Stimulated activated memory B cell treated with anti-CD40 and anti-IgM and Interleukin-4, amounts not matched to agents 10 μg/mL and 1 μg/mL and 100 μg/mL, for 72 hours (primary cell): ENCODE data around the gene COG2.
"Not testable (repeated sequence)": the region's sequence is repeated elsewhere in the genome, so short reads cannot be mapped to it uniquely, and the experiment has no call there.

Experiments
- ATAC-seq: fragments of 150-1000 bp; cut with Tn5 transposase; 2 replicates; pipeline ENCODE4 v1.10.0; 2021
- H3K27ac Mint-ChIP-seq: one replicate; pipeline ENCODE4 v1.8.0; 2022; ENCODE audit warnings: mild to moderate bottlenecking, mixed read lengths
- H3K27me3 Mint-ChIP-seq: one replicate; pipeline ENCODE4 v1.8.0; 2022; ENCODE audit warnings: mixed read lengths
- H3K36me3 Mint-ChIP-seq: one replicate; pipeline ENCODE4 v1.8.0; 2022; ENCODE audit warnings: mixed read lengths
- H3K4me1 Mint-ChIP-seq: one replicate; pipeline ENCODE4 v1.8.0; 2022; ENCODE audit warnings: mixed read lengths
- H3K4me3 Mint-ChIP-seq: one replicate; pipeline ENCODE4 v1.8.0; 2022; ENCODE audit warnings: mild to moderate bottlenecking, moderate library complexity, mixed read lengths
- H3K9me3 Mint-ChIP-seq: one replicate; pipeline ENCODE4 v1.8.0; 2022; ENCODE audit warnings: mixed read lengths

COG2 gene

GRCh38 chr1:230641346-230641745 is 935 bp upstream of the COG2 start:
- Mint-ChIP-seq H3K4me3 (peak overlapping the region; percentile 32), H3K27ac (no peak overlapping the region), H3K9me3 (no peaks in the 10 kb centered on the region), H3K27me3 (peaks cover 17% of the 10 kb centered on the region), H3K4me1 (peaks cover 33% of the 10 kb centered on the region), H3K36me3 (peaks cover 6% of the 10 kb centered on the region)
- no peak for ATAC-seq

GRCh38 chr1:230641900-230642262 is 400 bp upstream of the COG2 start:
- Mint-ChIP-seq H3K27ac (peak overlapping the region; percentile 93), H3K27me3 (peaks cover 12% of the 10 kb centered on the region), H3K4me3 (peak overlapping the region; percentile 91), H3K9me3 (no peaks in the 10 kb centered on the region), H3K4me1 (peaks cover 39% of the 10 kb centered on the region), H3K36me3 (peaks cover 12% of the 10 kb centered on the region)
- no peak for ATAC-seq

- Mint-ChIP-seq H3K27ac (no peak overlapping the region), H3K9me3 (no peaks in the 10 kb centered on the region), H3K4me1 (peaks cover 49% of the 10 kb centered on the region), H3K4me3 (peak overlapping the region; percentile 32), H3K27me3 (no peaks in the 10 kb centered on the region), H3K36me3 (peaks cover 14% of the 10 kb centered on the region)
- ATAC-seq: no peak
Measured at GRCh38 chr1:230643908-230644307, 1.6 kb downstream of the COG2 start.

GRCh38 chr1:230646710-230647302 is 4.5 kb downstream of the COG2 start:
- Mint-ChIP-seq H3K27me3 (no peaks in the 10 kb centered on the region), H3K4me3 (no peak overlapping the region), H3K4me1 (peaks cover 65% of the 10 kb centered on the region), H3K9me3 (peaks cover 3% of the 10 kb centered on the region), H3K36me3 (peaks cover 25% of the 10 kb centered on the region), H3K27ac (no peak overlapping the region)
- ATAC-seq: no peak

GRCh38 chr1:230647321-230647720 is 5.0 kb downstream of the COG2 start:
- Mint-ChIP-seq H3K27ac (no peak overlapping the region), H3K9me3 (peaks cover 3% of the 10 kb centered on the region), H3K4me1 (peaks cover 62% of the 10 kb centered on the region), H3K36me3 (peaks cover 25% of the 10 kb centered on the region), H3K27me3 (no peaks in the 10 kb centered on the region), H3K4me3 (no peak overlapping the region)
- no peak for ATAC-seq

GRCh38 chr1:230648114-230648513 is 5.8 kb downstream of the COG2 start:
- peaks cover 62% of the 10 kb centered on the region for H3K4me1 Mint-ChIP-seq

GRCh38 chr1:230650300-230650699 is 8.0 kb downstream of the COG2 start:
- peaks cover 3% of the 10 kb centered on the region for H3K9me3 Mint-ChIP-seq
- no peak for ATAC-seq
- H3K27me3 Mint-ChIP-seq: no peaks in the 10 kb centered on the region
- H3K27ac Mint-ChIP-seq: no peak overlapping the region
- peaks cover 64% of the 10 kb centered on the region for H3K4me1 Mint-ChIP-seq
- peaks cover 50% of the 10 kb centered on the region for H3K36me3 Mint-ChIP-seq
- H3K4me3 Mint-ChIP-seq: no peak overlapping the region

More at GRCh38 chr1:230648114-230648513, 5.8 kb downstream of the COG2 start:
- Mint-ChIP-seq H3K27me3 (no peaks in the 10 kb centered on the region), H3K4me3 (no peak overlapping the region), H3K27ac (no peak overlapping the region), H3K9me3 (peaks cover 3% of the 10 kb centered on the region), H3K36me3 (peaks cover 29% of the 10 kb centered on the region)
- no peak for ATAC-seq

- Mint-ChIP-seq H3K4me3 (no peak overlapping the region), H3K36me3 (peaks cover 50% of the 10 kb centered on the region), H3K4me1 (peaks cover 68% of the 10 kb centered on the region), H3K9me3 (peaks cover 3% of the 10 kb centered on the region), H3K27ac (no peak overlapping the region), H3K27me3 (no peaks in the 10 kb centered on the region)
- no peak for ATAC-seq
Measured at GRCh38 chr1:230651235-230651634, 9.0 kb downstream of the COG2 start.

GRCh38 chr1:230656719-230657118 is 14.4 kb downstream of the COG2 start:
- H3K9me3 Mint-ChIP-seq, ATAC-seq, H3K4me3 Mint-ChIP-seq, H3K27me3 Mint-ChIP-seq, H3K27ac Mint-ChIP-seq: not testable (repeated sequence)
- Mint-ChIP-seq H3K4me1 (peaks cover 36% of the 10 kb centered on the region), H3K36me3 (peaks cover 32% of the 10 kb centered on the region)

GRCh38 chr1:230658103-230658502 is 15.8 kb downstream of the COG2 start:
- H3K4me3 Mint-ChIP-seq, H3K27me3 Mint-ChIP-seq, H3K27ac Mint-ChIP-seq, ATAC-seq, H3K9me3 Mint-ChIP-seq: not testable (repeated sequence)
- Mint-ChIP-seq H3K36me3 (peaks cover 41% of the 10 kb centered on the region), H3K4me1 (peaks cover 36% of the 10 kb centered on the region)

GRCh38 chr1:230658691-230659090 is 16.4 kb downstream of the COG2 start:
- Mint-ChIP-seq H3K9me3 (no peaks in the 10 kb centered on the region), H3K4me1 (peaks cover 34% of the 10 kb centered on the region), H3K27me3 (no peaks in the 10 kb centered on the region), H3K36me3 (peaks cover 39% of the 10 kb centered on the region), H3K27ac (no peak overlapping the region), H3K4me3 (no peak overlapping the region)
- no peak for ATAC-seq

- no peak overlapping the region for H3K27ac Mint-ChIP-seq
- H3K4me1 Mint-ChIP-seq: peaks cover under 1% of the 10 kb centered on the region
- peaks cover 42% of the 10 kb centered on the region for H3K36me3 Mint-ChIP-seq
- no peaks in the 10 kb centered on the region for H3K27me3 Mint-ChIP-seq
- H3K9me3 Mint-ChIP-seq: no peaks in the 10 kb centered on the region
- no peak for ATAC-seq
- no peak overlapping the region for H3K4me3 Mint-ChIP-seq
Measured at GRCh38 chr1:230661976-230662375, 19.7 kb downstream of the COG2 start.

- H3K27ac Mint-ChIP-seq: no peak overlapping the region
- peaks cover 65% of the 10 kb centered on the region for H3K36me3 Mint-ChIP-seq
- no peaks in the 10 kb centered on the region for H3K4me1 Mint-ChIP-seq
Measured at GRCh38 chr1:230668227-230668626, 25.9 kb downstream of the COG2 start.

GRCh38 chr1:230669543-230669942 is 27.3 kb downstream of the COG2 start:
- H3K4me3 Mint-ChIP-seq: no peak overlapping the region
- no peaks in the 10 kb centered on the region for H3K4me1 Mint-ChIP-seq
- H3K9me3 Mint-ChIP-seq: no peaks in the 10 kb centered on the region
- peaks cover 66% of the 10 kb centered on the region for H3K36me3 Mint-ChIP-seq
- no peak overlapping the region for H3K27ac Mint-ChIP-seq
- H3K27me3 Mint-ChIP-seq: no peaks in the 10 kb centered on the region
- ATAC-seq: no peak

More at GRCh38 chr1:230668227-230668626, 25.9 kb downstream of the COG2 start:
- ATAC-seq: no peak
- Mint-ChIP-seq H3K9me3 (no peaks in the 10 kb centered on the region), H3K27me3 (no peaks in the 10 kb centered on the region), H3K4me3 (no peak overlapping the region)

GRCh38 chr1:230674581-230674980 is 32.3 kb downstream of the COG2 start:
- H3K36me3 Mint-ChIP-seq: peaks cover 67% of the 10 kb centered on the region
- no peak for ATAC-seq
- H3K4me1 Mint-ChIP-seq: no peaks in the 10 kb centered on the region
- H3K4me3 Mint-ChIP-seq: no peak overlapping the region
- H3K27me3 Mint-ChIP-seq: no peaks in the 10 kb centered on the region
- no peaks in the 10 kb centered on the region for H3K9me3 Mint-ChIP-seq
- H3K27ac Mint-ChIP-seq: no peak overlapping the region

- Mint-ChIP-seq H3K4me3 (no peak overlapping the region), H3K27ac (no peak overlapping the region), H3K36me3 (peaks cover 69% of the 10 kb centered on the region), H3K9me3 (no peaks in the 10 kb centered on the region), H3K27me3 (no peaks in the 10 kb centered on the region), H3K4me1 (no peaks in the 10 kb centered on the region)
- no peak for ATAC-seq
Measured at GRCh38 chr1:230677200-230677599, 34.9 kb downstream of the COG2 start.
